CD4-positive, alpha-beta T cell treated with Interleukin-12 subunit alpha and Interleukin-12 subunit beta, for 1 hour (primary cell): ENCODE data around the gene TMEM181.
A peak's percentile ranks its signal among the peaks of the same experiment; 100 is the strongest.
"Not testable (repeated sequence)": the region's sequence is repeated elsewhere in the genome, so short reads cannot be mapped to it uniquely, and the experiment has no call there.

Experiments used
- DNase-seq: peaks from one replicate; pipeline ENCODE4 v3.0.0-alpha.2; 2020

The TMEM181 gene

DNA sequence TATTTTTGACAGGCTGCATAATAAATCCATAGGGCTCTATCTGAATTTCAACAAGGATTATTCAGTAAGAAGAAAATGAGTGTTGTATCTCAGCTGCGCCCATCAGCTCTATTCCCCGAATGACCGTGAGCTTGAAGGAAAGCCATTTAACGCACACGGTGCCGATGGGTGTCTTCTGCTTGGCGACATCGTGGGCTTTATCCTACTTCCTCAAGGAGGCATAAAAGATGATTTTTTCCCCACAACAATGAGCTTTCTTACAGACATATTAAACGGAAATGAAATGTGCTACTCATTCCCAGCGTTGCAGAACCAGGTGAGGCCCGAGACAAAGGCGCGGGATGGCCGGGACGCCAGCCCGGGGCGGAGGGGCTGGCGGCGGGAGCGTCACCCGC is 83.9 kb downstream of the TMEM181 start:
- peak; percentile 24 for DNase-seq

DNA sequence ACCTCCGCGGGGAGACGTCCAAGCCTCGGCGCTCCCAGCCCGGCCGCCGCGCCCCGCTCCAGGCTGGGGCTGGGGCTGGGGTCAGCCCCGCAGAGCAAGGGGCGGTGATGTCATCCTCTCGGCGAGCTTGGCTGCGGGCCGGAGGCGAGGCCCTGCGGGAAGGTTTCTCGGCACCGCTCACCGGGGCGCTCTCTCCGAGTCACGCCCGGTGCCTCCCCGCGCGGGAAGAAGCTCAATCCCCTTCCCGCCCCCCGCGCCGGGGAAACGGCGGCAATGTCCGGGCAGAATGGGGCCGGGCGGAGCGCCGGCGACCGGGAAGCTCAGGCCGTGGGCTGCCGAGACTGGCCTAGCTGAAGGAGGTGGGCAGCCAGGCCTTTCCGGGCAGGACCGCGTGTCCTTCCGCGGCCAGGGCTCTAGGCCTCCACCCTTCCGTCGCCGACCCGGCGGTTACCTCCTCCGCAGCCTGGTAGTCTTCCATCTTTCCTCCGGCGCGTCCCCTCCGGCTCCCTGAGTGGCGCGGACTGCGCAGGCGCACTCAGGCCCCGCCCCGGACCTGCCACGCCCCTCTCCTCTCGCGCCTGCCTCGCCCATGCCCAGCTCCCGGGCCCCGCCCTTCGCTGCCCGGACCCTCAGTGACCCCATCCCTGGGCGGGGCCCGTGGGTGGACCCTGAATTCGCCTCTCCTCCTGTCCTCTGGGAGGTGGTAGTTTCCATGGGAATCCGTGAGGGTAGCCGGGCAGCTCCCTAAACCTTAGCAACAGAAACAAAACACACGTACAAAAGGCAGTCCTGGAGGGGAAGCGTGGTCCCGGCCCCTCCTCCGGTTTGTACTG is 84.6 kb downstream of the TMEM181 start, which contains the start of gene DYNLT1:
DYNLT1 (minus strand) TSS at position 513 of the 833 bp plus-strand sequence; CDS start at position 478, 35 bp downstream.
- DNase-seq: peak; percentile 91

DNA sequence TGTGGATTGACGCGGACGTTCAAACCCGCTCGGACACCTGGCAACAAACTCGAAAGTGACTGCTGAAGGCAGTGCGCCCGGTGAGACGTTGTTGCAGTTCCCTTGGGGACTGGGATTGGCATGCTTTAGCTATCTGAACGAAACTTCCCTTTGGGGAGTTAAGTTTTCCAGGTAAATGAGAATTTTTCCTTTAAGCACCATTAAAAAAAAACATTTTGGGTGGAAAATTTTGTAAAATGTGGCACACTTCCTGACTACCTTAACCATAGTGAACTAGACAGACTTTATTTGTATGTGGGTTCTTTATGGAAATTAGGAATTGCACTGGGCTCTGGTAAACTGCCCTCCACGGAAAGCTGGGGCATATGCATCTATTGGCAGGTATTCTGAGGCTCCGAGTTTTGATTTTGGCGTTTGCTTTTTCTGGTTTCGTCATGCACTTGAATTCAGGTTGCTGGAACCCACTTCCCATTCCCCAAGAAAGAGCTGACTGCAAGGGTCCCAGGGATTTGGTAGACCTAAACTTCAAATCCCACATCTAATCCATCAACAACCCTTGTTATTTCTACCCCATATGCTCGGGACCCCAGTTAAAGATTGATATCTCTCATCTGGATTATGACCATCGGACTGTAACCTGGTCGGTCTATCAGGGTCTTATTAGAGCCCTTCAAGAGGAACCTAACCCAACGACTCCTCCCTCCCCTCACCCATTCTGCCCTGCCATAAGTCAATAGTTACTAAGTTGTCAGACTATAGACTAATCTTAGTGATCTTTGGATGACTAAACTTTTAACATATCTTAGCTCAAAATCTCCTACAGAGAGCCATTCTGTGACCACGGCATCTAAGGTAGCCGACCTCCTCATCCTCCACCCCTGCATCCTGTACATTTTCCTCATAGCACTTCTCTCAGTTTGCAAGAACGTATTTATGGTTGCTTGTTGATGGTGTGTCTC is 85.5 kb downstream of the TMEM181 start:
- DNase-seq: no peak

DNA sequence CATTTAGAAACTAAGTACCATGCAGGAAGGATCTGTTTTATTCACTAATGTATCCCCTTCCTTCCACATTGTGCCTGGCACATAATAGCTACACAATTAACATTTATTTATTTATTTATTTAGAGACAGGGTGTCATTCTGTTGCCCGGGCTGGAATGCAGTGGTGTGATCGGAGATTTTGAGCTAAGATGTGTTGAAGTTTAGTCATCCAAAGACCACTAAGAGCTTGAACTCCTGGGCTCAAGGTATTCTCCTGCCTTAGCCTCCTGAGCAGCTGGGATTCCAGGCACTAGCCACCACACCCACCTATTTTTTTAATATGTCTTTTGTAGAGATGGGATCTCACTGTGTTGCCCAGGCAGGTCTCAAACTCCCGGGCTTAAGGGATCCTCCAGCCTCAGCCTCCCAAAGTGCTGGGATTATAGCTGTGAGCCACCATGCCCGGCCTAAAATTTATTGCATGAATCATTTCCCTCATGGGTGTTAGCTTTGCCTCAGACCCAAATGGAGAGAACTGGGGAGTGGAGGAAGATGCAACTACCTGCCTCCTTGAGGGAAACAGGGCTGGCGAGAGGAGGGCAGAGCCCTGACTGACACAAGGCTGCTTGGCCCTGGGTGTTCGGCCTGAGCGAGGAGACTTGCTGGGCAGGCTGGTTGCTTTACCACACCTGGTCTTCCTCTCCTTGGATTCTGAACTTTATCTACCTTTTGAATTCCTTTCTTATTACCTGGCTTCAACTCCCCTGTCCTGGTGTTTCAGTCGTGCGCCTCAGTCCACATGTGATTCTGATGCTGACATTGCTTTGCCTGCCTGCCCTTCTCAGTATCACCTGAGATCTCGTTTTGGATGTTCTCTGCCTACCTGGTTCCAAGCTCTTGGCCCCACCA is 86.4 kb downstream of the TMEM181 start:
- no peak for DNase-seq

DNA sequence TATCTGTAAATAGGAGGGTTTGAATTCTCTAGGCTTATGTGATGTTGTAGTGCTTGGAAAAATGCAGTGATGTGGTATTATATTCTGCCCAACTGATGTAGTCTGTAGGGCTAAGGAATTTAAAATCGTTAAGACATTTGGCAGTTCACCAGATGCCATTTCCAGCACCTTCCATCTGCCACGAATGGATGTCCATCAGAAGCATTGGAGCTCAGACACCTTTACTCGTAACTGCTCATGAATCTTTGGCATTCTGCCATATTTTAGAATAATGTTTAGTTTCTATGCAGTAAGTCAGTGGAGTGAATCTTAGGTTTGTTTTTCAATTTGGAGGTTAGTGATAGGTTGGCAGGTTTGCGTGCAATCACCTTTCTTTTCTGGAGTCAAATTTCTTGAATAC is 87.6 kb downstream of the TMEM181 start:
- DNase-seq: no peak

DNA sequence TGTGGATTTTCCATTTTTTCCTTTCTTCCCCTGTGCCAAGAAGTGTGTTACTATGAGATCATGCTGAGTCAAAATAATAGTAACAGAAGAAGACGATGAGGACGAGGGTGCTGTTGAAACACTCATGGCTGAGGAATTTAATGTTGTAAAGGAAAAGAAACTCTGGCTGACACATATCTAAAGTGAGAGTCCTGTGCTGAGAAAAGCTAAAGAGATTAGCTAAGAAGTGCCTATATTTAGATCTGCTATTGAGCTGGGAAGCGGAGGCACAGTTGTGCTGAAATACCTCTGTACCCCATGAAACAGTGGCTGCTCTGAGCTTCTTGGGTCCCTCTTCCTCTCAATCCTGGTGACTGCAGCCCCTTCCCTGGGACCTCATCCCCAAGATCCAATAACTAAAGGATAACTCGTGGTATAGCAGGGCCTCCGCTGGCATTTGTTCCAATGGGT is 88.8 kb downstream of the TMEM181 start:
- DNase-seq: no peak

DNA sequence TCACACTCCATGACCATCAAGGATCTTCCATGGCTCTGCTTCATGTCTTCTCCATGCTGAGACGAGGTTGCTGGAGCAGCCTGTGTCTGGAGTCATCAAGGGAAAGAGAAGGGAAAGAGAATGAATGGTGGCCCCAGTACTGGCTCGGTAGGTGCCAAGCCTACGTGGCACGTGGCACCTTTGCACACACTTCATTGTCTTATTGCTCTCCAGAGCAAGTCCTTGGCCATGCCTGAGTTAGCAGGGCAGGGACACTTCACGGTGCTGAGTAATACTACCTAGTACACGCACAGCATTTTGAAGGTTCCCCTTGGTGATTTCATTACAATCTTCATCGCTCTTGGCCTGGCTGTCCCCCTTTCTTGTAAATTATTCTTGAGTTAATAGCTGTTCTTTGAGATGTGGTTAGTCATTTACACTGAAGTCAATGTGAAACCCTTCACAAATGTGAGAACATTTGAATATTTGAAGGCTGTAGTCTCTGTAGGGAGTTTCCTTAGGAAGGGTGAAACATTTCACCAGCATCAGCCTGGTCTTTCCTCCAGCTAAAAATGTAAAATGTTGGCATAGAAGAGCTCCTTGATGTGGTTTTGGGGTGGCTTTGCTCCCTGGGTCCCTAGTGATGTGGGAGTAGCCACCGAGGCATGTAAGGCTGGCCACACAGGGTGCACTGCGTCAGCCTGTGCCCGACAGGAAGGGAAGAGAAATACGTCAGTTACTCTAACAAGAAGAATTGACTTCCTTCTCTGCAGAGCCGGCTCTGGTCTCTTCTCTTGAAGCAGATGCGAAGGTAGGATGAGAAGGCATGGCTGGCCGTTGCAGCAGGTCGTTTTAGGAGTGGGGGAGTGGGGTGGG is 89.6 kb downstream of the TMEM181 start, which contains the start of gene SYTL3:
SYTL3 (plus strand) TSS at position 766 of the 855 bp plus-strand sequence. CDS start 13,215 bp downstream, outside the sequence.
- peak; percentile 87 for DNase-seq

DNA sequence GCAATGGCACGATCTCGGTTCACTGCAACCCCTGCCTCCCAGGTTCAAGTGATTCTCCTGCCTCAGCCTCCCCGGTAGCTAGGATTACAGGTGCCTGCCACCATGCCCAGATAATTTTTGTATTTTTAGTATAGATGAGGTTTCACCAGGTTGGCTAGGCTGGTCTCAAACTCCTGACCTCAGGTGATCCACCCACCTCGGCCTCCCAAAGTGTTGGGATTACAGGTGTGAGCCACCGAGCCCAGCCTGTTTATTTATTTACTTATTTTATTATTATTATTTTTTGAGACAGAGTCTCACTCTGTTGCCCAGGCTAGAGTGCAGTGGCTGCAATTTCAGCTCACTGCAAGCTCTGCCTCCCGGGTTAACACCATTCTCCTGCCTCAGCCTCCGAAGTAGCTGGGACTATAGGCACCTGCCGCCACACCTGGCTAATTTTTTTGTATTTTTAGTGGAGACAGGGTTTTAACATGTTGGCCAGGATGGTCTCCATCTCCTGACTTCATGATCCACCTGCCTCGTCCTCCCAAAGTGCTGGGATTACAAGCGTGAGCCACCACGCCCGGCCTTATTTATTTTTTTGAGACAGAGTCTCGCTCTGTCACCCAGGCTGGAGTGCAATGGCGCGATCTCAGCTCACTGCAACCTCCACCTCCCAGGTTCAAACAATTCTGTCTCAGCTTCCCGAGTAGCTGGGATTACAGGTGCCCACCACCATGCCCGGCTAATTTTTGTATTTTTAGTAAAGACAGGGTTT is 92.3 kb downstream of the TMEM181 start:
- not testable (repeated sequence) for DNase-seq

DNA sequence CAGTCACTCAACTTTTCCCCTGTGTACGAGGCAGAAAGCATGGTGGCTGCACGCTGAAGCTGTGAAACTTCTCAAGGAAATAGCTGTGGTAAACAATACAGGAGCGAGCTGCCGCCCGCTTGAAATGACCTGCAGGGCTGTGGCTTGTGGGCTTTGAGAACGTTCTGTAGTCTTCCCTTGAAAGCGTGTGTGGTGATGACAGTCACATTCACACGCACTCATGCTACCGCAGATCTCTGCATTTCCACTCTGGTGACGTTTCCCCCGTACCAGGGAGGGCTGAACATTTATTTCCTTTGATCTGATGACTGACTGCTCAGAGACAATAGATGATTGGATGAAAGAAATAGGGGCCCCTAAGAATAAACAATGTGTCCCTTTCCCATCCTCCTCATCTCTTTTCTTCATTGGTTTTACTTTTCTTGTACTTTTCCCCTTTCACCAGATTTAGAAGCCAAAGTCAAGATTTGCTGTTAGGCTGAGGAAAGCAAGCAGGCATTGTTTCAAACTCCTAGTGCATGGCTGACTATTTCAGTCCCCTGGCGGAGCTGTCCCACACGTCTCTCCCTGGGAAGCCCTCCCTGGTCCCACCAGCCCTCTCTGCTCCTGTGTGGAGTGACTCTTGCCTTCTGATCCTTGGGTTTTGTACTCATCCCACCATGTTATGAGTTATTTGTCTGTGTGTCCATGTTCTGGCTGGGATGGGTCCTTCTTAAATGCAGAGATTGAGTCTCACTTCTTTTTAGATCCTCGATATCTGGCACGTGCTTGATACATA is 93.9 kb downstream of the TMEM181 start:
- peak; percentile 93 for DNase-seq

DNA sequence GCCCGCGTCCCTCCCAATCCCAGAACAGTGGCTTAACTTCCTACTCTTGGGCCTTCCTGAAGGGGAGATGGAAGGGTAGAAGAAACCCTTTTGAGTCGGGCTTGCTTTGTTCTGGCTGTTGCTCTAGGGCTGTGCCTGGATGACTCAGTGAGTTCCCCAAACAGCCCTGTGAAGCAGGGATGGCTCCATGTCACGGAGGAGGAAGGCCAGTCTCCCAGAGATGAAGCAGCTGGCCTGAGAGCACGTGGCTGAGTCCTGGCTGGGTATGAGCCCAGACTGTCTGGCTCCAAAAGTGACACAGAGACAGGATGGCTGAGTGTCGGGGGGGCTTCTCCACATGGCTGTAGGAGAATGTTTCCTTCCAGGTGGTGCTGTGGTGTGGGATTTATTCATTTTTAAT is 94.6 kb downstream of the TMEM181 start:
- DNase-seq: peak; percentile 18

DNA sequence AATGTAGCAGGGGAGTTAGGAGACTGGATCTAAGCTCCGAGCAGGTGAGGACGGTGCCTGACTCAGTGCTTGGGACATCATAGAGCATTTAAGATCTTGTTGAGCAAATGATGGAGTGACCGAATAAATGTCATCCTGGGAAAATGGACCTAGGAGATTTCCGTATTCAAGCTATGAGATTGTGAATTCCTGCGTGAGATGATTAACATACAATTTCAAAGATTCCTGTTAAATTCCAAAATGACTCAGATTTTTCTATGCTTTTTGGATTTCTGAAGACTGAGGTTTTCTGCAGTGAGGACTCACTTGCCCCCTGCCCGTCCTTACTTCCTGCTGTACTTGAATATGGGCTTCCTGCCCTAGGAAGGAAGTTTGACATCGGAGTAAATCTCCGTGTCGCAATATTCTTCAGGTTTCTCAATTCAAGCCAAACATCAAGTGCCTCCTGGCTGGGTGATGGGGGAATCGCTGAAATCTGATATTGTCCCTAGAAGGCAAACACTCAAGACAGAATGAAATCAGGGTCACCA is 95.1 kb downstream of the TMEM181 start:
- peak; percentile 19 for DNase-seq

DNA sequence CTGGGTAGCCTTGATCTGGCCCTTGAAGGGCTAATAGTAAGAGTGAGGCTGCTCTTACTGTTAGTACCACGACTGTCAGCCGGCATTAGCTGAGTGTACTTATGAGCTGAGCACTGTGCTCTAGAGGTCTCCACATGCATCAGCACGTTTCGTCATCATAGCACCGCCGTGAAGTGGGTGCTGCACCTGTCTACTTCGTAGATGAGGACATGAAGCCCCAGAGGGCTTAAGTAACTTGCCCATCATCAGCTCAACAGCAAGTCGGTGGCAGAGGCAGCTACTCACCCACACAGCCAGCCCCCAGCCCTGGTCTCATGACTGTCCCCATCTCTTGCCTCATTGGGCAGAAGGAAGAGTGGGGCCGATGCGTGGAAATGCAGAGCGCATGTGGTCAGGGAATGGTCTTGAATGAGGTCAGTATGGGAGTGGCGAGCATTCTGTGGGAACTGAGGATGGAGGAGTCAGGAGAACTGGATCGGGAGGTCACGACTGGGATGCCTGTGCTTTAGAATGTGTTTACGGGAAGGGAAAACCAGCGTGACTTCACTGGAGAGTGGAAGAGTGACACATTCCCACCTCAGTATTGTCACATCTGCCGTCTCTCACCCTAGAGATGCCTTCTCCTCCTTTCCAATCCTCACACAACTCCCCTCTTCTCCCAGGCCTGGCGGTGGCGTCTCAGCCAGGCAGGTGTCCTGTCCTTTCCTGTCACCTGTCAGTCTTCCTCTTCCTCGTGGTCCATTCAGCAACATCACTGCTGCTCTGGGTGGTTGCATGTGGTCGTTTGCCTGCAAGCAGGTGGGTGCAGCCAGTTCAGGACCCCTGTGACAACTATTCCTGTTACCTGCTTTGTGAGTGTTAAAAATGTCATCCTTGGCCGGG is 95.9 kb downstream of the TMEM181 start:
- DNase-seq: no peak

DNA sequence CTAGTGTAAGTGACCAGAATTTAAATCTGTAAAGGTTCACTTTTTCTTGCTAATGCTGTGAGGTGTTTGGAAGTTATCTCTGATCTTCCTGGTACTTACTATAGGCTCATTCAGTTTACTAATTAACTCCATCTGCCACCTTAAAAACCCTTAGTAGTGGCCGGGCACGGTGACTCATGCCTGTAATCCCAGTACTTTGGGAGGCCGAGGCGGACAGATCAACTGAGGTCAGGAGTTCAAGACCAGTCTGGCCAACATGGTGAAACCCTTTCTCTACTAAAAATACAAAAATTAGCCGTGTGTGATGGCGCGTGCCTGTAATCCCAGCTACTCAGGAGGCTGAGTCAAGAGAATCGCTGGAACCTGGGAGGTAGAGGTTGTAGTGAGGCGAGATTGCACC is 97.1 kb downstream of the TMEM181 start:
- not testable (repeated sequence) for DNase-seq

DNA sequence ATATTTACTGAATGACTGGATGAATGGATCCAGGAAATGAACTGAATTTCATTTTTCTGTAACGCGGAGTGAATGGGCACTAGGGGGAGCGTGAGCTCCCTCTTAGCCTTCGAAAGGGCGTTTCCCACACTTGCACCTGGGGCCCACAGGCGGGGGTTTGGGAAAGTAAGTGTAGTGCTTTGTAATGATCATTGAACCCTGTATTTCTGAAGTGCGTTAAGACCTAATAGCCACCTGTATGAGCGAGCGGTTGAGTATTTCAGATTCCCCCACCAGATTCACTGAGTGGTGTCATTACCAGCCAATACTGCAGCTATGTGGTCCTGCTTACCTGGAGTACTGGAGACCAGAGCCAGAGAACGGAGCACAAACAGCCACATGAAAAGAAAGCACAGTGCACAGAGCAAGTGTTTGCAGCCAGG is 100.5 kb downstream of the TMEM181 start:
- DNase-seq: peak; percentile 64

DNA sequence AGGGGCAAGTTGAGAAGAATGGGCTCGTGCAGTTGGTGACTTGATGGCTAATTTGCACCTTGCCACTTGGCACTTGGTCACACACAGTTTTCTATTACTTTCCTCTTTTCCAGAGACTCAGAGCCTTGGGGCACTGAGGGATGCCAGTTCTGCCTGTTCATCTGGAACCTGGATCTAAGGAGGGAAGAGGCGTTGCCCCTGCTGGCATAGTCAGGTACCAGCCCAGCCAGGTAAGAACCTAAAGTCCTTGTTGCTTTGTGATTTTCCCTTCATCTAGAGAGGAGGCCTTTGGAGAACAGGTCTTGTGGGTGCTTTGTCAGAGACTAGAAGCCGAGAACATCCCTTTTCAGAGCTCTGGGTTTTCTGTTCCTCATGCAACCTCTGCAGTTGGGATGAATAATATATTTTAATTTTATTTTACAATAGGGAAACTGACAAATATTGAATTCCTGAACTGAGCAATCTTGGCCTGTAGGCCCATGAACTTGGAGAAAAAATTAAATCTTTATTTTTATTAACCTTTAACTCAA is 101.3 kb downstream of the TMEM181 start:
- no peak for DNase-seq

DNA sequence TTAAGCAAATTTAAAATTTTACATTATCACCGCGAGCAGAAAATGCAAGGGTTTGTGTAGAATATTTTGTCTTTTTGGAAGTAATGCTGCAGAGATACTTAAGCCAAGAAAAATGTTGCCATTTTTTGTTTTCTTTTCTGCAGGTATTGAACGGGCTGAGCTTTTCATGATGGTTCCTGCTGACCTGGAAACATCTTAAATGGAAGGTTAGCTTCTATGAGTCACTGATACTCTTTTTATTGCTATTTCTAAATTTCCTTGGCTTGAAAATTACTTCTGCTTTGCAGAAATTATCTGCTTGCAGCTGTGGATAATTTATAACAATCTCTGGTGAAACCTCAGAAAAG is 102.7 kb downstream of the TMEM181 start:
- DNase-seq: no peak

DNA sequence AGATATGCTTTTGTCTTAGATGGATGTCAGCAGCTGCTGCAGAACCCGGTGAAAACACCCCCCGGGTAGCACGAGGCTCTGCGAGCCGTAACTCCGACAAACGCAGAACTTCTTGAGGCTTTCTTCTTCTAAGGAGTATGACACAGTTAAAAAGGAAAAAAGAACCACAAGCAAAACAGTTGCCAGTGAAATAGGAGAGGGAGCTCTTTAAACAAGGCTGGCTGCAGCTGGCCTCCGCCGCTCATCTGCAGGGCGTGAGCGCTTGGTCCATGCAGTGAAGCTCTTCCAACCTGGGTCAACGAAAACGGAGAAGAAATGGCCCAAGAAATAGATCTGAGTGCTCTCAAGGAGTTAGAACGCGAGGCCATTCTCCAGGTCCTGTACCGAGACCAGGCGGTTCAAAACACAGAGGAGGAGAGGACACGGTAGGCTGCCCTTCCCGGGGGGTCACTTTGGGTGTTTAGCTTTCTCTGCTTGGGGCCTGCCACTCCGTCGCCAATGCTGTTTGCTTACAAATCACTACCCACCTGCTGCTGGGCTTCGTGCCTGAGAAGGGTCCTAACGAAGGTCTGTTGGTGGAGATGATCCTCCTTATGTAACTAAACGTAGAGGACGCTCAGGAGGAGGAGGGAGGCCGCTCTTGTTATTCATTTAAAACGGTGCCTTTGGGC is 103.2 kb downstream of the TMEM181 start:
- no peak for DNase-seq
